Neutrophil (primary cell): ENCODE measurements around the gene CASP6.

Source experiments
- H3K27ac ChIP-seq: fragments of 200-600 bp; sonication (generic); 2 replicates; pipeline ENCODE4 v1.5.1; 2016; ENCODE audit warnings: mild to moderate bottlenecking, moderate library complexity
- H3K27me3 ChIP-seq: fragments of 200-600 bp; sonication (generic); 2 replicates; pipeline ENCODE4 v1.6.0; 2016; ENCODE audit warnings: mild to moderate bottlenecking
- H3K36me3 ChIP-seq: fragments of 200-600 bp; sonication (generic); 2 replicates; pipeline ENCODE4 v1.5.1; 2017
- H3K4me1 ChIP-seq, 2 experiments: fragments of 200-600 bp in 1 of 2; sonication (generic) in 1 of 2; 1 replicate in 1 of 2; 2 replicates in 1 of 2; pipeline versions ENCODE4 v1.5.1 to v1.6.1; 2013 to 2016; ENCODE audit warnings: low read depth in 1 of 2, low read length in 1 of 2, mild to moderate bottlenecking in 1 of 2, moderate library complexity in 1 of 2; ENCODE audit not compliant: control insufficient read depth in 1 of 2, insufficient read depth in 1 of 2
- H3K4me3 ChIP-seq, 2 experiments: fragments of 200-600 bp in 1 of 2; sonication (generic) in 1 of 2; 1 replicate in 1 of 2; 2 replicates in 1 of 2; pipeline ENCODE4 v1.5.1; 2013 to 2016; ENCODE audit warnings: low read depth in 1 of 2, low read length in 1 of 2, mild to moderate bottlenecking in 1 of 2, moderate library complexity in 1 of 2
- H3K9me3 ChIP-seq: fragments of 200-600 bp; sonication (generic); 2 replicates; pipeline ENCODE4 v1.5.1; 2016
- CTCF ChIP-seq: fragments of 200-600 bp; sonication (generic); IDR thresholded peaks from 2 replicates; pipeline ENCODE4 v1.5.1; 2016; ENCODE audit warnings: antibody characterized with exemption

Gene CASP6

GRCh38 chr4:109702950-109703663 is at the start of gene CASP6:
Gene CASP6 (minus strand): TSS chr4:109703445. CDS start chr4:109703395, 50 bp downstream.
- peak; percentile 27 for TF ChIP-seq CTCF
- Histone ChIP-seq H3K4me1 (peaks cover 18 to 25% of the 10 kb centered on the region in 2 experiments), H3K27me3 (no peaks in the 10 kb centered on the region), H3K9me3 (no peaks in the 10 kb centered on the region), H3K27ac (peak within 1 kb of the TSS; percentile 67), H3K36me3 (no peaks in the 10 kb centered on the region), H3K4me3 (peak within 1 kb of the TSS; percentile 70 to 71)

GRCh38 chr4:109752525-109752924 is 49.3 kb upstream of the CASP6 start:
- Histone ChIP-seq H3K36me3 (no peaks in the 10 kb centered on the region), H3K27ac (no peak overlapping the region), H3K4me3 (no peak overlapping the region), H3K27me3 (no peaks in the 10 kb centered on the region), H3K4me1 (no peaks in the 10 kb centered on the region), H3K9me3 (no peaks in the 10 kb centered on the region)
- no peak for TF ChIP-seq CTCF

- no peaks in the 10 kb centered on the region for H3K9me3 ChIP-seq
- no peak overlapping the region for H3K4me3 ChIP-seq
- no peak overlapping the region for H3K27ac ChIP-seq
- no peaks in the 10 kb centered on the region for H3K4me1 ChIP-seq
- no peaks in the 10 kb centered on the region for H3K36me3 ChIP-seq
- H3K27me3 ChIP-seq: no peaks in the 10 kb centered on the region
- TF ChIP-seq CTCF: no peak
Measured at GRCh38 chr4:109751852-109752251, 48.6 kb upstream of the CASP6 start.

- H3K9me3 ChIP-seq: no peaks in the 10 kb centered on the region
- no peak for TF ChIP-seq CTCF
Measured at GRCh38 chr4:109750652-109751244, 47.5 kb upstream of the CASP6 start.

GRCh38 chr4:109749388-109750082 is 46.3 kb upstream of the CASP6 start:
- Histone ChIP-seq H3K27me3 (no peaks in the 10 kb centered on the region), H3K4me1 (no peaks in the 10 kb centered on the region), H3K9me3 (no peaks in the 10 kb centered on the region), H3K36me3 (no peaks in the 10 kb centered on the region), H3K27ac (no peak overlapping the region), H3K4me3 (no peak overlapping the region)
- no peak for TF ChIP-seq CTCF

More at GRCh38 chr4:109750652-109751244, 47.5 kb upstream of the CASP6 start:
- Histone ChIP-seq H3K4me1 (no peaks in the 10 kb centered on the region), H3K27me3 (no peaks in the 10 kb centered on the region), H3K27ac (no peak overlapping the region), H3K36me3 (no peaks in the 10 kb centered on the region), H3K4me3 (no peak overlapping the region)
